ENCODE measurements around the gene RNF19B.

GRCh38 chr1:33010932-33011731 lies 46.5 kb upstream of the RNF19B start:
- TF ChIP-seq POLR2A (IDR thresholded peaks at IDR 0.05; ENCODE audit: low read depth, low read length): no peak
- no peak for TF ChIP-seq POLR2AphosphoS5 (IDR thresholded peaks at IDR 0.05; ENCODE audit: low read depth, low read length)
- no peak for TF ChIP-seq TAF1 (IDR thresholded peaks at IDR 0.05; ENCODE audit: low read depth, low read length)
- no peak for TF ChIP-seq SPI1 (IDR thresholded peaks at IDR 0.05; ENCODE audit: low read depth, low read length)
- TF ChIP-seq POU2F2 (IDR thresholded peaks at IDR 0.05; ENCODE audit: low read depth, low read length): no peak

Measured in GM12891 (cell line).